NCI-H526 (cell line): Measurements from ENCODE around the gene CDA.

Source experiments
- DNase-seq, 2 experiments: peaks; one replicate each; lab custom pipeline; 2025; lab: John Stamatoyannopoulos, UW

Gene CDA

DNA sequence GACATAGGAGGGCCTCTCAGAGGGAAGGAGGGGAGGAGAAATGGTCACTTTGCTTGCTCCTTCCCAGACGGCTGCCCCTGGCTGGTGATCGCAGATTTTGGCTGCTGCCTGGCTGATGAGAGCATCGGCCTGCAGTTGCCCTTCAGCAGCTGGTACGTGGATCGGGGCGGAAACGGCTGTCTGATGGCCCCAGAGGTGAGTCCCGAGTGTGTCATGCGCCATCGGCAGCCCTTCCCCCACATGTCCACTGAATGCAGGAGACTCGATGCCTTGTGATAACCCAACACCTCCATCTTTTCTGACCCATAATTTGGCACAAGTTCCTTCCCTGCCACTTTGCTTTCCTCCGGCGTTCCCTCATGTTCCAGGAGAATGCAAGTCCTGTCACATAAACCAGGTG is 59.5 kb downstream of the CDA start:
- no peak for DNase-seq

DNA sequence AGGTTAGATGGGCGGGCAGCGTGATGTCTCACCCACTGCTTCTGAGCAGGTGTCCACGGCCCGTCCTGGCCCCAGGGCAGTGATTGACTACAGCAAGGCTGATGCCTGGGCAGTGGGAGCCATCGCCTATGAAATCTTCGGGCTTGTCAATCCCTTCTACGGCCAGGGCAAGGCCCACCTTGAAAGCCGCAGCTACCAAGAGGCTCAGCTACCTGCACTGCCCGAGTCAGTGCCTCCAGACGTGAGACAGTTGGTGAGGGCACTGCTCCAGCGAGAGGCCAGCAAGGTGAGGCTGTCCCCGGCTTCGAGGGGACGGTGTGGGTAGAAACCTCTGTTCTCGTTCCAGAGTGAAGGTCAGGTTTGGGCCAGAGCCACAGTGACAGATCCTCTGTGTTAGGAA is 60.0 kb downstream of the CDA start:
- DNase-seq = no peak

DNA sequence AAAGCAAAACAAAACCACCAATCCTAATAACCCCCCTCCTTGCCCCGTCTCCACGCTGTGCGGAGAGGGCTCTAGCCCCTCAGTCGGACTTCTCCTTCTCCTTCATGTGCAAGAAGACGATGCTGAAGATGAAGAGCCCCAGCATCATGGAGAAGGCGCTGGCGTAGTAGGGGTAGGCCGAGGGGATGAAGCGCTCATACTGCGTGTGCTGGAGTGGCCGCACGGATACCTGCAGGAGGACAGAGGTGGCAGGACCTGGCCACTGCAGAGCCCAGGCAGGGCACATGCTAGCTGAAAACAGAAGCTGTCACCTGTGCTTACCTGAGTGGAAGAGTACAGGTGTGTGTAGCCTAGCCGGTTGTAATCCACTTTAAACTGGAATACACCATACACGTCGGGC is 63.4 kb downstream of the CDA start:
- DNase-seq = no peak

DNA sequence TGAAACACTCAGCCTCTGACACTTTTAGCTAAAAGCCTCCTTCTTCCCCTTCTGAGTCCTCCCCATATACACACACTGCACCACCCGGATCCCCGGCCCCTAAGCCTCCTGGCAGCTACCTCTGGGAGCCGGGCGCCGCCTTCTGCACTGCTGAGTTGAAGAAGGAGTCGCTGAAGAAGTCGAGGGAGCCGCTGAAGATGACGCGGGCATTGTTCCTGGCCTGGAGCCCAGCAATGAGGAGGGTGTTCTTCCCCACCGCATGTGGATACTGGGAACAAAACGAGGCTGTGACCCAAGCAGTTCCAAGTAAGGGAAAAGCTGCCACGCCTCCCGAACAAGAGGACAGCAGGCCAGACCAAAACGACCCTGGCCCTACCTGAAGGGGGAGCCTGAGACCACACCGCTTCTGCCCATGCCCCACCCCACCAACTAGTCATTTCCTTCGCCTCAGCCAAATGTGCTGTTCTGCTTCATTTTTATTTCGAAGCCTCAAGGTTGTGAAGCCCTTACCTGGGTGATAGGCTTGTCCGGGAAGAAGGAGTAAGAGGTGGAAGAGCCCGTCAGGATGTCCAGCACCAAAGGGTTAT is 65.3 kb downstream of the CDA start:
- no peak for DNase-seq

DNA sequence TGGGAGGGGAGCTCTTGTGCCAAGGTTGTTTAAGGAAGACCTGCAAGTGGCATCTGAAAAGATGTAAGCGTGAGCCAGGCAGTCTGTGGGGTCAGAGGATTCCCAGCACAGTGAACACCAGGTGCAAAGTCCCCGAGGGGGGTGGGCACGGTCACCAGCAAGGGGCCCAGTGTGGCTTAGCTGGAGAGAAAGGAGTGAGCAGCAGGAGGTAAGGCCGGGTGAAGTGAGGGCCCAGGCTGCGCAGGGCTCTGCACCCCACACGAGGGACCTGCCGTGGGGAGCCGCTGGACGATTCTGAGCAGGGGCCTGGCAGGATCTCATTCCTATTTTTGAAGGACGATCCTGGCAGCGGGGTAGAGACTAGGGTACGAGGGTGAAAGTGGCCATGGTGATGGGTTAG is 68.1 kb downstream of the CDA start:
- no peak for DNase-seq

DNA sequence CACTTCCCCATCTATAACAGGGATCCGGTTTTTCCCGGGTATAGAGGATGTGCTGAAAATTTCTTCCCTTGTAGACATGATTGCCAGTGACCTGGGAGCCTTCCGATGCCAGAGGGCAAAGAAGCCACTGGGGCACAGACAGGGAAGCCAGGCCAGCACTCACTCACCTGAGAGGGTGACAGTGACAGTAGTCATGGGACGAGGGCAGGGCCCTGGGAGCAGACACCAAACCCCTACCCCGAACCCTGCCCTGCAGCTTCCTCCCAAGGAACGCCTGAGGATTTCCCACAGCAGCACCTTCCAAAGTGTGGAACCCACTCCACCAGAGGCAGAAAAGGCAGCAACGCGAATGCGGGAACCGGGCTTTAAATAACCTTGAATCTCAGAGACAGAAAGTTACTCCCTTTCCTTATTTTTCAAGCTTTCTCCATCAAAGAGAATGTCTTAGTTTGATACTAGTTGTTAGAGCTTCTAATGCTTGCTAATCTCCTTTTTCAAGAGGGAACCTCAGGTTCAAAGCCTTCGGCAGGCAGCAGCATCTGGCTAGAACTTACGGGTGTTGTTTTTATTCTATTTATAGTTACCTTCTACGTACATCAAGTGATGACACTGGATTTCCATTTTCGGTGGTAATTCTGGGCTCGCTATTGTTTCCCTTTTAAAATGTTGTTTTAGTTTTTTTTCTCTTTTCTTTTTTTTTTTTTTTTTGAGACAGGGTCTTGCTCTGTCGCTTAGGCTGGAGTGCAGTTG is 69.4 kb downstream of the CDA start:
- no peak for DNase-seq

DNA sequence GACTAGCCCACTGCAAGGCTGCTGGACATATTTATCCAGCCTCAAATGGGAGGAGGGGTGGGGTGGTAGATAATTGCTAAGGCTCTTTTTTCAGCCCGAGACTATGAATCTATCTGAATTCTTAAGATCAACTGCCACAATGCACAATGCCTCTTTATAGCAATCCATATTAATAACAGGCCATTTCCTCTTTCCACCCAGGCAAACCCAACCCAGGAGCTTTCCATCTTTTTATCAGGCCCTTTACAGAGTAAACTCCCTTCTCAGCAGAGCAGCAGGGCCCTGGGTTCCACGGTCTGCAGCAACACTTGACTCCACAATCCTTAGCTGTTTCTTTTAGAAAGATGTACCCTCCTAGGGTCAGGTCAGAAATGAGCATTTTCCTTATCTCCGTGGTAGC is 71.5 kb downstream of the CDA start:
- no peak for DNase-seq

DNA sequence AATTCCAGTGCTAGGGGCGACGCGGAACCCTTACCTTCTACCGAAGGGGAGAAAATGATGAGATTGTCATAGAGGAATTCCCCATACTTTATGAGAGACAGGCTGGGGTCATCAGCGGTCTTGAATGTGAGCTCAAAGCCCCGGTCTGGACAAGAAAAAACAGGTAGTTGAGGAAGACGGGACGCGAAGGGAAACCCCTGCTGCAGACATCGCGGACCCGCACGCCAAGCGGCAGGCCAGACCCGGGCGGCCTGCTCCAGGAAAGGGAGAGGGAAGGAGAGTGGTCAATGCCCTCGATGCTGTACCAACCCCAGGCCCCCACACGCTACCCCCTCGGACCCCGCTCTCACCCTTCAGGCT is 71.9 kb downstream of the CDA start:
- DNase-seq = no peak

DNA sequence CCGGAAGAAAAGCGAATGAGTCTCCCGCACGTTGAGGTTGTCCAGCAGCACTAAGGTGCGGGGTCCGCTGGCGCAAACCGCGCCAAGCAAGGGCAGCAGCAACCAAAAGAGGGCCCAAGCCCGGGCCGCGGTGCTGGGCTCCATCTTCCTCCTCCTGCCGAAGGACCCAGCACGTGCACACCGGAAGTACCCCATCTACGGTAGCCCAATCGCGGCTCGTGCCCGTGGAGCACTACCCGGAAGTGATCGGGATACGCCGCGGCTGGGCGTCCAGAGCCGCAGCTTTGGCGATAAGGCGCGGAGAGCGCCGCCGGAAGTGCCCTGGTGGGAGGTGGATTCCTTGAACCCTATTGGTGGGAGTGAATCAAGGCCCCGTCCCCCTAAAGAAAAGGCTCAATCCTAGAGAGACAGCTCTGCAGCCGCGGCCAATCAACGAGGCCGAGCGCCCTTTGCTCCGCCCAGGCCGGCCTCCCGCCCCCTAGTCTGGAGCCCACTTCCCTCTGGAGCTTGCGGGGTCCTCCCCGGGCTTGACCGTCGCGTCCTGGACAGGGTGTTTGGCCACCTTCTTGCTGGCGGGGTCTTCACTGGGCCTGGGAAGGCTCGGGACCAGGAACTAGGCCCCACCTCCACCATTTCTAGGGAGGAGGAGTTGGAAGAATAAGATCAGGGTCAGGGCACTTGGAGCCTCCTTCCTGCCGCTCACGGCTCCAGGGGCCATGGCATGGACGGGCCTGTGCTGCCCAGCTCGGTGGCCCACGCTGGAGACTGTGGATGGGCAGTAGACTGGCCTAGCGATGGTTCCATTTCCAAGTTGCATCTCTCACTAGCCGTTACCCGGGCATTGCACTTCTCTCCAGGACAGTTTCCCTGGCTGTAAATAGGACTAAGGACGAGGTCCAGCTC is 72.6 kb downstream of the CDA start, which contains the start of gene DDOST:
Gene DDOST (minus strand): TSS at position 163 of the 903 bp plus-strand sequence. CDS start 19 bp downstream, at position 144.
- peak; percentile 94 to 96 for DNase-seq

DNA sequence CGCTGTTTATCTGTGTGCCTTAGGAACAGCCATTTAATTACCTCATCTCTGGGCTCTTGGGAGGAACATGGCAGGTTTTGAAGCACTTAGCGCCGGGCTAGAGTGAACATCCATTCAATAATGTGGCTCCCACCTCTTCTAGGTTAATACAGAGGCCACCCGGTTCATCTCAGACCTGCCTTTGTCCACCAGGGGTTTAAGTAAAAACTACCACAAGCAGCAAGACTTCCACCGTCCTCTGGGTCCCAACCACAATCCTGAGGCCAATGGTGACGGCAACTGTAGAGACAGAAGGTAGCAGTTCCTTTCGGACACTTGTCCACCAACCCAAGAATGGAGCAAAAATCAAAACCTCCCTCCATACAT is 73.2 kb downstream of the CDA start:
- no peak for DNase-seq

DNA sequence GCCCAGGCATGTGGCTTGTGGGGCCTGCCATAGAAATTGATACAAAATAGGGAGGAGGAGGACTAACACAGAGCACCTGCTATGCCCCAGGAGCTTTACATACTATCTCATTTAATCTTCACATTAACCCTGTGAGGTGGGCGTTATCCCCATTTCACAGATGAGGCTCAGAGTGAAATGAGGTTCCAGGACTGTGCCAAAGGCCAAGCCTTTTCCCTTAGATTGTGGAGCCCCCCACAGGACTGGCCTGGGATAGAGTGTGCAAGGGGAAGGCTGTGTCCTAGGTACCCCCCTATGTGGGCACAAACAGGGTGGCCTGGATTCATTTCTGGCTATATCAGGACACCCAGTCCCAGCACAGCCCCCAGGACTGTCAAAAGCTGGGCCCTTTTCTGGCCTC is 74.5 kb downstream of the CDA start:
- no peak for DNase-seq

DNA sequence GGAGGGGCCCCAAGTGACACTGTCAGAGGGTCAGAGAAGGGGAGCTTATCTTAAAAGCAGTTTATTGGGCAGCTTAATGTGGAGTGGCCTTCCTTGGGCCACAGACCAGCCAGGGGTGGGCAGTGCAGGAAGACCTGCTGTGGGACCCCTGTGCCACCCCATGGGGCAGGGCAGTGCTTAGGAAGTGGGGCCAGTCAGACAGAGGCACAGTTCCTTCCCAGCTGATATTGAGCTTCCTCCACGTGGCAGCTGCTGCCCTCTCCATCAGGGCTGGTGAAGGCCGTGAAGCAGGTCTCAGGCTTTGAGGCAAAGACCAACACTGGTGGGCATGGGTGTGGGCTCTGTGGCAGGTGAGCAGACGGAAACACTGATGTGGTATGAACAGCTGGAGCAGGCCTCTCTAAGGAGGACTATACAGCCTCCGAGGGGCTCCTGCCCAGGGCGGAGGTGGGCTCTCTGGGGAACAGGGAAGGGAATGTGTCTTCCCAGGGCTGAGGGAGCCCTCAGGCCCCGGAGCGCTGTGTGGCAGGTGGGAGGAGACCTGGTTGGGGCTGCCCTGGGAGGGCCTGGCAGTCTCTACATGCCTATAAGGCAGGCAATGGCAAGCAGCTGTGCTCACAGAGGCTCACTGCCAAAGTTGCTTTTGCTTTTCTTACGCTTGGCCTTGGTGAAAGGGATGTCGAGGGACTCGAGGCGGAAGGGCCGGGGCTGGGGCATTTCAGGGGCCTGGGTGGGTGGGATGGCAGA is 75.2 kb downstream of the CDA start:
- DNase-seq = no peak

DNA sequence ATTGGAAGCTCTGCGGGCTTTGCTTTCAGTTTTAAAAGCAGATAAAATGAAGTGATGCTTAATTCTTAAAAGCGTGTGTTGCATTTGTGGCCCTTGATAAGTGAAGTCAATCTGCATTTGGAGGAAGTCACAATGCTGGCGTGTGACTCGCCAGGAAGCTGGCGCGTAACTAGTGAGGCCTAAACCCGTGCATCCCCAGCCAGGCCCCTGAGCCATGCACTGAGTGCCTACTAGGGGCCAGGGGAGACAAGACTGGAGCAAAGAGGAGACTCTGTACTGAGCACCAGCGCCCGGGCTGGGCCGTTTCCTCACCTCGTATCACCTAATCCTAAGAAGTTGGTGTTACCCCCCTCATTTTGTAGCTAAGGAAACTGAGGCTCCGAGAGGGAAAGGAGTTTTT is 76.8 kb downstream of the CDA start:
- no peak for DNase-seq

DNA sequence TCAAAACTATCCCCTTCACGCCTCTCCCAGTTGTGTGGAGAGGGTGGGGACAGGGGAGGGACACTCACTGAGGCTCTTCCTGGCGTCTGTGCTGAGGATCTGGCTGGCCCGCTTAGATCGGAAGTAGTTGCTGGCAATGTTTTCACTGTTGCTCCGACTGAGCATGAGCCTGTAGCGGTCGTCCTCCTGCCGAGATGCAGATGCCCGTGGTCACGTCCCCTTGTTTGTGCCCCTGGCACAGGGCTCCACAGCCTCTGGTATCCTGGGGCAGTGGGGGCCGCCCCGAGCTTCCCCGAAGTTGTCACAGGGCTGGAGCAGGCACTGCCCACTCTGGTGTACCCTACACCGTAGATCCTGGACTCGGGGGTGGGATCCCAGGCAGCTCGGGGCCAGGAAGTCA is 77.2 kb downstream of the CDA start:
- no peak for DNase-seq

DNA sequence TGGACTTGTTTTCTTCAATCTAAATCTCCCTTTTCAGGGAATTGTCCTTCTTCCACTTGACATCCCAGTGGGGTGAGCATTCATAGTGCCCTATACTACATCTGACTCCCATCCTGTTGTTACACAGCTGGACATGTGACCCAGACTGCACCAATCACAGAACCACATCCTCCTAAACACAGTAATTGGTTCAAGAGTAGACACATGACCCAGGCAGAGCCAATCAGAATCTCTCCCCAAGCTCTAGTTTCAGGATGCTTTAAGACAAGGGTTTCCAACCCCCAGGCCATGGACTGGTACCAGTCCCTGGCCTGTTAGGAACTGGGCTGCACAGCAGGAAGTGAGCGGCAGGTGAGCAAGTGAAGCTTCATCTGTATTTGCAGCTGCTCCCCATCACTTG is 77.9 kb downstream of the CDA start:
- no peak for DNase-seq
